Thymus (tissue), 11 donors: ENCODE results near the gene OPCML. TPM values are rescaled to one million over a fixed set of nuclear protein-coding genes. Genes with fewer than 3 reads are reported as not detected.

ENCODE experiments used
- DNase-seq, 9 donors: peaks; one replicate each; pipeline ENCODE4 v3.0.0-alpha.2; 2013; ENCODE audit warnings: low spot score in 9 of 9, low read depth in 6 of 9, missing footprints in 1 of 9
- H3K27ac ChIP-seq, 2 donors: one replicate each; pipeline ENCODE4 v1.5.1; 2013; ENCODE audit warnings: control low read depth in 1 of 2, low read depth in 1 of 2, low read length in 1 of 2, mild to moderate bottlenecking in 1 of 2, moderate library complexity in 1 of 2
- H3K27me3 ChIP-seq, 2 donors: one replicate each; pipeline ENCODE4 v1.5.1; 2013; ENCODE audit warnings: low read length in 1 of 2; ENCODE audit not compliant: control insufficient read depth in 2 of 2, insufficient read depth in 1 of 2
- H3K36me3 ChIP-seq, 2 donors: one replicate each; pipeline ENCODE4 v1.5.1; 2013; ENCODE audit warnings: low read length in 1 of 2, mild to moderate bottlenecking in 1 of 2, moderate library complexity in 1 of 2; ENCODE audit not compliant: control insufficient read depth in 2 of 2, insufficient read depth in 2 of 2
- H3K4me1 ChIP-seq, 2 donors: one replicate each; pipeline ENCODE4 v1.5.1; 2013; ENCODE audit warnings: low read length in 2 of 2; ENCODE audit not compliant: control insufficient read depth in 2 of 2, insufficient read depth in 2 of 2
- H3K4me3 ChIP-seq, 2 donors: one replicate each; pipeline ENCODE4 v1.5.1; 2013; ENCODE audit warnings: low read length in 2 of 2, control low read depth in 1 of 2, mild to moderate bottlenecking in 1 of 2
- H3K9me3 ChIP-seq, 2 donors: one replicate each; pipeline ENCODE4 v1.5.1; 2013; ENCODE audit warnings: low read length in 1 of 2, mild to moderate bottlenecking in 1 of 2; ENCODE audit not compliant: control insufficient read depth in 2 of 2, insufficient read depth in 1 of 2
- WGBS: extraction: QIAGEN DNeasy Blood & Tissue Kit; methylation state at CpG from one replicate; pipeline ENCODE4 v1.1.7; 2013; 5-methylcytosine and 5-hydroxymethylcytosine counted together
- polyA plus RNA-seq: library from polyadenylated mRNA; stranded (reverse); fragments of 200-250 nt; gene quantifications from one replicate; pipeline ENCODE4 v1.2.3, GENCODE V29; 2013
- total RNA-seq: library from RNA; stranded (reverse); fragments of 120-200 nt; gene quantifications from one replicate; pipeline ENCODE4 v1.2.4, GENCODE V29; 2013
- donor health status: healthy.

OPCML gene
- total and polyA plus RNA-seq, 2 donors, result 0.07 to 0.09 TPM

DNA sequence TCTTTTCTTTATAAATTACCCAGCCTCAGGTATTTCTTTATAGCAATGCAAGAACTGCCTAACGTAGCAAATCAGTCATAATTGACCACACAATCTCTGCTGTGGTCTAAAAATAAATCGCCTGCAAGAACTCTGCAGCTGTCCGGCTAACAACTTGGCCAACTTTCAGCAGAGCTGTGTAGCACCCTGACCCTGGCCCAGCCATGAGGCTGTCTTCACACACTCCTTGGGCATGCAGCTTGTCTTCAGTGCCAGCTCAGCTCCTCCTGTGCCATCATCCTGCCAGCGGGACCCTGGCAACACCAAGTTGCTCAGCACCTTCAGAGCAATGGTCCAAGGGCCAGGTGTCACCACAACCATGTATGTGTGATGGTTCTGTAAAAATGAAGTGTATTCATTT lies 355.6 kb downstream of the OPCML start:
- H3K27me3 ChIP-seq, result no peaks in the 10 kb centered on the region
- no peak overlapping the region for H3K4me3 ChIP-seq
- WGBS, result 90% methylated on average over 4 of the region's 4 CpGs
- no peaks in the 10 kb centered on the region for H3K36me3 ChIP-seq
- no peaks in the 10 kb centered on the region for H3K4me1 ChIP-seq
- no peak for DNase-seq
- no peak overlapping the region for H3K27ac ChIP-seq
- no peaks in the 10 kb centered on the region for H3K9me3 ChIP-seq

DNA sequence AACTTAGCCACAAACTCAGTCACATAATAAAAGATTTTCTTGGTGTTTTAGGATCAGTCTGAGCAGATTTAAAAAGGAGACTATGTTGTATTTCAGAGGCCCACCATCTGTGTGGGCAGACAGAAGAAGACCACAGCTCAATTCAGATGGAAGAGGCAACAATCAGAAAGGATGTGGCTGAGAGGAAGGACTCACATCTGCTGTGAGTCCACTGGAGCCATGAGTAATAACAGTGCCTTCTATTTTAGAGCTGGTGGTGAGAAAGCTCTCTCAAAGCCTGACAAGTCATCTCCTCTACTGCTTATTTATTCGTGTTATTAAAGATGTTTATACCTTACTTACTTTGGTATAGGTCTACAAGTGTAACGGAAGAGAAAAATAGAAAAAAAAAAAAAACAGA lies 357.2 kb downstream of the OPCML start:
- H3K27me3 ChIP-seq, result no peaks in the 10 kb centered on the region
- no peak overlapping the region for H3K4me3 ChIP-seq
- no peaks in the 10 kb centered on the region for H3K9me3 ChIP-seq
- no peak for DNase-seq
- WGBS, result 45% methylated on average over 2 of the region's 2 CpGs
- no peaks in the 10 kb centered on the region for H3K36me3 ChIP-seq
- no peaks in the 10 kb centered on the region for H3K4me1 ChIP-seq
- no peak overlapping the region for H3K27ac ChIP-seq

DNA sequence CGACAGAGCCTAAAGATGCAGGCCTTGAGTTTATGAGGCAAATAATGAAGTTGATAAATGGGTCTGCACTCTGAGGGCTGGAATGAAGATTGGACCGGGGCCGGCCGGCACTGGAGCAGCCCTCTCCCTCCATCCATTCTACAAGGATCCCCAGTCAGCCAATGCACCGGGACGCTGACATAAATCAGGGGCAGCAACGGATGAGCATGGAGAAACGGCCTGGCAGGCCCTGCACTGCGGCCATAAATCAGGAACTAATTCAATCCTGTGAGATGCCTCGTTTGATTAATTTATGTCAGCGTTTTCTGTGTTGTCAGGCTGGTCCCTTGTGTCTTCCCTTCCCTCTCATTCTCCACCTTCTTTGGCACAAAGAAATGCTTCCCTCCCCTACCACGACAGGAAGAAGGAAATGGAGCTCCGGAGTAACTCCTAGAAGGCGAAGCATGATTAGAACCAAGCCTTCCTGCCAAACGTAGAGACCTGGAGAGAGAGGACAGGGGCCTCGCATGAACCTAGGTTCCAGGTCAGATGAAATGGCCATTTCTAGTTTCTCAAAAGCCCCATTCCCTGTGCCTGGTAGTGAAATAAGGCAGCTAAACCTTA lies 358.4 kb downstream of the OPCML start:
- H3K4me1 ChIP-seq, result no peaks in the 10 kb centered on the region
- H3K4me3 ChIP-seq, result no peak overlapping the region
- 68% methylated on average over 16 of the region's 16 CpGs for WGBS
- no peaks in the 10 kb centered on the region for H3K9me3 ChIP-seq
- H3K36me3 ChIP-seq, result no peaks in the 10 kb centered on the region
- no peak overlapping the region for H3K27ac ChIP-seq
- no peaks in the 10 kb centered on the region for H3K27me3 ChIP-seq
- DNase-seq, result no peak

DNA sequence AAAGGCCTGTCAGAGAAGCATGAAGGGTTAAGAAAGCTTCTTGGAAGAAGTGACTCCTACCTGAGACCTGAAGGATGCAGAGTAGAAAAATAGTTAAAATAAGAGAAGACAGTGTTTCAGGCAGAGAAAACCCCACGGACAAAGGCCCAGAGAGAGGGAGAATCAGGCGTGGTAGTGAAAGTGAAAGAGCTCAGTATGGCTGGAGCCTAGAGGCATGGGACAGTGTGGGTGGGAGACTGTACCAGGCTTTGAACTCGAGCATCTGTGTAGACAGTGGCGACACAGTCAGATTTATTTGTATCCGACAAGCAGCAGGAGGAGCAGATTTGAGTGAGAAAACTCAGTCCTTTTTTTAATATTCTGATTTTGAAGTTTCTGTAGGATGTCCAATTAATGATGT lies 360.0 kb downstream of the OPCML start:
- no peaks in the 10 kb centered on the region for H3K27me3 ChIP-seq
- H3K9me3 ChIP-seq, result no peaks in the 10 kb centered on the region
- 68% methylated on average over 5 of the region's 5 CpGs for WGBS
- H3K27ac ChIP-seq, result no peak overlapping the region
- H3K4me3 ChIP-seq, result no peak overlapping the region
- no peaks in the 10 kb centered on the region for H3K36me3 ChIP-seq
- H3K4me1 ChIP-seq, result no peaks in the 10 kb centered on the region
- DNase-seq, result no peak

DNA sequence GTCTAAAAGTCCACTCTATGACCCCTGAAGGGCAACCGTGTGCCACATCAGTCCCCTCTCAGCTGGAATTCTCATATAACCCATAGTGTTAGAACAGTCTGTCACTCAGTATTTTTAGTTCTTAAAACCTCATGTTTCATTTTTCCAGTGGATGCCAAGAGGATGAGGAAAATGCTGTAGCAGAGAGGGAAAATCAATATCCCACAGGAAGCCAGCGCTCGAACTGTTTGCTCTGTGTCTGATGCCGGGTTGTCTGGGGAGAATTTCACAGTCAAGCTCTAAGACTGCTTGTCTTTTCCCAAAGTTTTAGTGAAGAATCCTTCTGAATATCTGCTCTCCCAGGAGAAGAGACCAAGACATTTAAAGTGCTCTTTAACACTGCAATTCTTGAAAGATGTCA lies 360.9 kb downstream of the OPCML start:
- Histone ChIP-seq H3K36me3 (no peaks in the 10 kb centered on the region), H3K9me3 (no peaks in the 10 kb centered on the region), H3K4me3 (no peak overlapping the region), H3K27ac (no peak overlapping the region), H3K4me1 (no peaks in the 10 kb centered on the region), H3K27me3 (no peaks in the 10 kb centered on the region)
- DNase-seq, result no peak
- 96% methylated on average over 4 of the region's 4 CpGs for WGBS

DNA sequence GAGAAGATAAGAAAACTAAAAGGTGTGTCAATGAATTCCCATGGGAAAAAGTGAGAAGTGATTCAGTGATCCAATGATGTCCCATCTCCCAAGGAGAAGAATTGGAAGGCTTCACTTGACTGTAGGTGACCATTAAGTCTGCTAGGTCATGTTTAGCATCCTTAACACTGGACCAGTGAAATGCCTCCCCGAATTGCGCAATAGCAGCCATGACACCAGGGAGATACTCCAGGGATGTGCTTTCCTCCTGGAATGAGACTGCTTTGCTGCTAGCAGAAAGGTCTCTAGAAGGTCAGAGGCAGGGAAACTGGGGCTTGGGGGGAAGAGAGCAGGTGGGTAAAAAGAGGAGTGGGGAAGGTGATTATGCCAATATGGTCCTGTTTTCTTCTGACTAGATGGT lies 364.3 kb downstream of the OPCML start:
- no peak for DNase-seq
- Histone ChIP-seq H3K4me3 (no peak overlapping the region), H3K27ac (no peak overlapping the region), H3K9me3 (no peaks in the 10 kb centered on the region), H3K27me3 (no peaks in the 10 kb centered on the region), H3K4me1 (no peaks in the 10 kb centered on the region), H3K36me3 (no peaks in the 10 kb centered on the region)
- 97% methylated on average over 2 of the region's 2 CpGs for WGBS

DNA sequence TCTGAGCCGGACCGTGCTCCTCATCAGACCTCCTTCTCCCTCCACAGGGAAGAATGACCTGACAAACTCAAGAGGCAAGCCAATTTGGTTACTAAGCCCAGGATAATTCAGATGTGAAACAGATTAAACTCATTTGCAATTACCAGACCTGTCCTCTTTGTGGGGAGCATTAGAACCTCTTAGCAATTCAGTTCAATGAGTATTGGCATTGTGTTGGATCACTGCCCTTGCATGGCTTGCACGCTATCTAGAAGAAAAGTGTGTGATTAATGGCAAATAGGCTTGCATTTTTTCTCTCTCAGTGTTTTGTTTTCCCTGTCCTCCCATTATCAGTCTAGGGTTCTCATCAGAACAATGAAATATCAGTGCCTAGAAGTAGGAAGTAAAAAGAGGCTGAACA lies 365.6 kb downstream of the OPCML start:
- Histone ChIP-seq H3K27me3 (no peaks in the 10 kb centered on the region), H3K36me3 (no peaks in the 10 kb centered on the region), H3K27ac (no peak overlapping the region), H3K4me3 (no peak overlapping the region), H3K9me3 (no peaks in the 10 kb centered on the region), H3K4me1 (no peaks in the 10 kb centered on the region)
- no peak for DNase-seq
- WGBS, result 93% methylated on average over 3 of the region's 3 CpGs

DNA sequence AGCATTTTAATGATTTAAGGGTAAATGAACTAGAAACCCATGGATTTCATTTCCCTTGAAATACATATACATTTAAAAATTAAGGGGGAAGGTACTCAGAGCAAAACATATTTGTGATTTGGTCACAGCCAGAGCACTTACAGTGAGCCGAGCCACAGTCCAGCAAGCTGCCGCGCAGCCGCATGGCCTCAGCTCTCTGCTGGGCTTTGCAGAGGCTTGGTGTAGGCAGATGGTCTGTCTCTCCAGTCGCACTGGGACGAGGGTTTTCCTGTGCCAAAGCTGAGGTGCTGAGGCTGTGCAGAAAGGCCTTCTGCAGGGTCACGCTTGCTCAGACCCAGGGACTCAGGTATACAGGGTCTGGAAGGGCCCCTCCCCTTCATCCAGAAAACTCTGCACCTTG lies 367.3 kb downstream of the OPCML start:
- Histone ChIP-seq H3K36me3 (no peaks in the 10 kb centered on the region), H3K4me3 (no peak overlapping the region), H3K9me3 (no peaks in the 10 kb centered on the region), H3K4me1 (no peaks in the 10 kb centered on the region), H3K27ac (no peak overlapping the region), H3K27me3 (no peaks in the 10 kb centered on the region)
- 92% methylated on average over 7 of the region's 7 CpGs for WGBS
- no peak for DNase-seq

DNA sequence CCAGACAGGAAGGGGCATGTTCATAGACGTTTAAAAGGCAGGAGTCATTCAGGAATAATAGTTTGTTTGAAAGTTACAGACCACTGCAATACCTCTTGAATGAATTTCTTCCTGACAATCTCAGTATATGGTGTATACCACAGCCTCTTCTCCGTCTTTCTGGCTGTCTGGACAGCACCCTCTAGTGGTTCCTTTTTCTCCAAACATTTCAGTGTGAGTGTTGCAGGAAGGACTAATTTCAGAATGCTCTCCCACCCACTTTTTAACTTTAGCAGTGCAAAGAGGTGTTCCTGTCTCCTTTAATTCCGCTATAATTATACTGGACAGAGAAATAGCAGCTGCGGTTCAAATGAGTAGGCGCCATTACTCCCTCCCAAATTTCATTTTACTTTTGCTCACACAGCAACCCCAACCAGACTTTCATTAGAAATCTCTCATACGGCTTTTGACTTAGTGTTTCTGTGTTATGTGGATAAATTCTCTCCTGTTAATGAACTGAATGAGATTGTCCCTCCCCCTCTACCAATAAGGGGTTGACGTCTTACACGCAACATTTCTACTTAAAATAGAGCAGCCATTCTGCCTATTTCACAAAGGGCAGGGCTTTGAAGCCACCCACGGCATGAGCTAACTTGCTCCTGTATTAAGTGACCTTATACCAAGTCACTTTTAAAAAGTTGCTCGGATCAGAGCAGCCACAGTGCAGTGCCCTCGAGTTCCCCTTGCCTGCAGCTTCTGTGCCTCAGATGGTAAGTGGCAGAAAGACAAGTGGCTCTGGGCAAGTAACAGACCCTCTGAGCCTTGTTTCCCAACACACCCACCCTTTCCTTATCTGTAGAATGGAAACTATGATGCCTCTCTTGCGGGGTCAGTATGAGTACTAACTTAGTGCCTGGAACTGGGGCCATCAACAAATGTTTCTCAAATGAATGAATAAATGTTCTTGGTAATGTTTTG lies 368.6 kb downstream of the OPCML start:
- Histone ChIP-seq H3K27ac (no peak overlapping the region), H3K36me3 (no peaks in the 10 kb centered on the region), H3K9me3 (no peaks in the 10 kb centered on the region), H3K4me1 (no peaks in the 10 kb centered on the region), H3K4me3 (no peak overlapping the region), H3K27me3 (no peaks in the 10 kb centered on the region)
- peak in 8 of 9 donors; percentile 4 to 49 (median 8) for DNase-seq
- 54% methylated on average over 12 of the region's 12 CpGs for WGBS
